HG03460 (cell line): ENCODE measurements around the gene TAF11L2.
"Not testable (repeated sequence)": the region's sequence is repeated elsewhere in the genome, so short reads cannot be mapped to it uniquely, and the experiment has no call there.

ENCODE experiments used
- ATAC-seq: cut with Tn5 transposase; IDR thresholded peaks from one replicate; pipeline ENCODE4 v1.9.1; 2021; ENCODE audit not compliant: unreplicated experiment

The TAF11L2 gene

DNA sequence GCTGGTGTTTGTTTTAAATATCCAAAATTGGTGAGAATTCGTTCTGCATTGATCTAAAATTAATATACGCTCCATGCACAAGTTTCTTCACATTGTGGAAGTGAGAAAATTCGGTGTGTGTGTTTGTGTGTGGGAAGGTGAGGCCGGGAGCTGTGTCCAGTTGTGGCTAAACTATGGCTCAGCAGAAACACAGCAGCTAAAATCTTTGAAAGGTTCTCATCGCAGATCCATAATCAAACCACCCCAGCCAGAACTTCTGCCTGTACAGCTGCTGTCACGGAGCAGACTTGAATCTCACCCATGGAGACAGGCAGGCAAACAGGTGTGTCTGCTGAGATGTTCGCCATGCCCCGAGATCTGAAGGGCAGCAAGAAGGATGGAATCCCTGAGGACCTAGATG lies at the start of gene TAF11L2:
TAF11L2 (plus strand) TSS at position 301 of the 400 bp plus-strand sequence.
- not testable (repeated sequence) for ATAC-seq

DNA sequence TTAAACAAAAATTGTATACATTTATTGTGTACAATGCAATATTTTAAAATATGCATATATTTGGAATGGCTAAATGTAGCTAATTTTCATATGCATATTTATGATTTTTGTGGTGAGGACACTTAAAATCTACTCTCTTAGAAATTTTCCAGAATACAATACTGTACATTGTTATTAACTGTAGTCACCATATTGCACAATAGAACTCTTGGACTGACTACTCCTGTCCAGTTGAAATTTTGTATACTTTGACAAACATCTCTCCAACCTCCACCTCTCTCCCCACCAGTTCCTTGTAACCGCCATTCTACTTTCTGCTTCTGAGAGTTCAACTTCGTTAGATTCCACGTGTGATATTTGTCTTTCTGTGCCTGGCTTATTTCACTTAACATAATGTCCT lies 49.2 kb upstream of the TAF11L2 start:
- ATAC-seq: no peak

GRCh38 chr5:17452936-17453335 lies 45.1 kb upstream of the TAF11L2 start:
- ATAC-seq: no peak

DNA sequence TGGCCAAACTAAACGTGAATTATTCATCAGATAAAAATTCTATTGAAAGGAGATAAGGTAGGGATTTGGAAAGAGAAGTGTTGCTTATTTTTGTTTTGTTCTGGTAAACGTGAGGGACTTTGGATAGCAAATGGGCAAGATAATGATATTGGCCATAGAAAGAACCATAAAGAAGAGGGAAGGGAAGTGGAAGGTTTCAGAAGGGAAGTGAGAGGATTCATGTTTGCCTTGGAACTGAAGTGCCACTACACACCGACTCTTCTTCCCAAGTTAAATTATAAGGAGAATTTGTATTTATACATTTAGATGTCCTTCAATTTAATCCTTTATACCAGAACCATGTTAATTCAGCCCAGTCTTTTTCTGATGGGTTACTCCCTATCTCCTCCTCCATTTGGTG lies 42.1 kb upstream of the TAF11L2 start:
- no peak for ATAC-seq

- no peak for ATAC-seq
Measured at GRCh38 chr5:17461793-17462192, 36.2 kb upstream of the TAF11L2 start.

GRCh38 chr5:17463653-17464052 lies 34.4 kb upstream of the TAF11L2 start:
- ATAC-seq: no peak

- no peak for ATAC-seq
Measured at GRCh38 chr5:17470064-17470463, 28.0 kb upstream of the TAF11L2 start.

GRCh38 chr5:17475064-17475463 lies 23.0 kb upstream of the TAF11L2 start:
- not testable (repeated sequence) for ATAC-seq

GRCh38 chr5:17477043-17477442 lies 21.0 kb upstream of the TAF11L2 start:
- no peak for ATAC-seq

DNA sequence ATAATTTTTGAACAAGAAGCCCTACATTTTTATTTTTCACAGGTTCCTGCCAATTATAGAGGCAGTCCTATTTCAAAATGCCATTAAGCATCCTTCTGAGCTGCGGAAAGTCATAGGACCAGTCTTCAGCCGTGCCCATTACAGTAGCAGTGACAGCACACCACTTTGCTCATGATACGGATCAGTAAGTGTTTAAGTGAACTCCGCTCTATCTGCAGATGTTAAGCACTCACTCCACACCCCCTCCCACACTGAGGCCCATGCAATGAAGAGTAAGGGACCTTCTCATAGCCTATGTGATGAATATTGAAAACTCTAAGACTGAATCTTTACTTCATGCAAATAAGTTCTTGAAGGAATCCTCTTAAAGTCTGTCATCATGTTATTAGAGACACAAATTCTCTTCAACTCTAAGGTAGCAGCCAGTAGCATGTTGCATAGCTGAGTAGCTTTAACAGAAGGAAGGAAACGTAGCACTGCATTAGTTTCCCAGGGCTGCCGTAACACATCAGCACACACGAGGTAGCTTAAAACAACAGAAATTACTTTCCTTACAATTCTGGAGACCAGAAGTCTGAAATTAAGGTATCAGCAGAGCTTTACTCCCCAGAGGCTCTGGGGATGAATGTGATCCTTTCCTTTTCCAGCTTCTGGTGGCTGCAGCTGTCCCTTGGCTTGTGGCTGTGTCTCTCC lies 20.3 kb upstream of the TAF11L2 start:
- no peak for ATAC-seq

GRCh38 chr5:17481378-17481777 lies 16.7 kb upstream of the TAF11L2 start:
- no peak for ATAC-seq

GRCh38 chr5:17482790-17483189 lies 15.2 kb upstream of the TAF11L2 start:
- ATAC-seq: no peak

- not testable (repeated sequence) for ATAC-seq
Measured at GRCh38 chr5:17486464-17487173, 11.4 kb upstream of the TAF11L2 start.

- ATAC-seq: no peak
Measured at GRCh38 chr5:17487174-17487512, 10.9 kb upstream of the TAF11L2 start.

GRCh38 chr5:17491257-17491656 lies 6.8 kb upstream of the TAF11L2 start:
- ATAC-seq: not testable (repeated sequence)

GRCh38 chr5:17492770-17493169 lies 5.3 kb upstream of the TAF11L2 start:
- no peak for ATAC-seq

- ATAC-seq: no peak
Measured at GRCh38 chr5:17497446-17497845, 585 bp upstream of the TAF11L2 start.

DNA sequence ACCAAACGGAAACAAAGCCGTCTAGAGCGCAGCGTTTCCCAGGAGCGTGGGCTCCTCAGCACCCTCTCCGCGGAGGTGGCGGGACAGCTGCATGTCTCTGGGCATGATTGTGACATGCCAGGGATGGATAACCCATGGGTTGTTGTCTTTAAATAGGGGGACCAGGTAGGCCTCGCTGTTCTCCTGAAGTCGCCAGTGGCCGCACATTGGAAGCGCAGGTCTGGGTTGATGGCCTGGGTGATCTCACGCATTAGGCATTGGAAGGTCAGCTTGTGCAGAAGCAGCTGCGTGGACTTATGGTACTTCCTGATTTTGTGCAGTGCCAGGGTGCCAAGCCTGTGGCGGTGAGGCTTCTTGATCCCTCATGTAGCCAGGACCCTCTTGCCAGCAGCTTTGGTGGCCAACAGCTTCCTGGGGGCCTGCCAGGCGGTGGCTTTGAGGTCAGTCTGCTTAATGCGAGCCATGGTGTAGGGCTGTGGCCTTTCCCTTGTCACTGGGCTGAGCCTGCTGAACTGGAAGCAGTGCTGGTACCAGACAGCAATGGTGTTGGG lies 13.8 kb downstream of the TAF11L2 start:
- no peak for ATAC-seq

GRCh38 chr5:17517526-17517925 lies 19.5 kb downstream of the TAF11L2 start:
- ATAC-seq: not testable (repeated sequence)

GRCh38 chr5:17518067-17518466 lies 20.0 kb downstream of the TAF11L2 start, which contains the start of gene TAF11L3:
TAF11L3 (plus strand) TSS chr5:17518367.
- not testable (repeated sequence) for ATAC-seq

- ATAC-seq: not testable (repeated sequence)
Measured at GRCh38 chr5:17519508-17519907, 21.5 kb downstream of the TAF11L2 start.

DNA sequence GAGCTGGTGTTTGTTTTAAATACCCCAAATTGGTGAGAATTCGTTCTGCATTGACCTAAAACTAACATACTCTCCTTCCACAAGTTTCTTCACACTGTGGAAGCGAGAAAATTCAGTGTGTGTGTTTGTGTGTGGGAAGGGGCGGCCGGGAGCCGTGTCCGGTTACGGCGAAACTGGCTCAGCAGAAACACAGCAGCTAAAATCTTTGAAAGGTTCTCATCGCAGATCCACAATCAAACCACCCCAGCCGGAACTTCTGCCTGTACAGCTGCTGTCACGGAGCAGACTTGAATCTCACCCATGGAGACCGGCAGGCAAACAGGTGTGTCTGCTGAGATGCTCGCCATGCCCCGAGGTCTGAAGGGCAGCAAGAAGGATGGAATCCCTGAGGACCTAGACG lies 23.5 kb downstream of the TAF11L2 start, which contains the start of gene TAF11L4:
TAF11L4 (plus strand) TSS at position 301 of the 400 bp plus-strand sequence.
- ATAC-seq: not testable (repeated sequence)
